CD4-positive, alpha-beta memory T cell (primary cell): Measurements from ENCODE around the gene ALOX15. TPM values are rescaled to one million over a fixed set of nuclear protein-coding genes. Genes with fewer than 3 reads are reported as not detected.

Experiments
- CTCF ChIA-PET: fragments of 350-600 bp; sonication (Branson Sonifier 250); formaldehyde crosslinking; loops from one replicate; lab custom pipeline; 2021; ENCODE audit warnings: inconsistent platforms; ENCODE audit not compliant: partially characterized antibody; lab: Charles Lee
- POLR2A ChIA-PET: fragments of 350-600 bp; sonication (Branson Sonifier 250); formaldehyde crosslinking; loops from one replicate; lab custom pipeline; 2021; ENCODE audit not compliant: partially characterized antibody; lab: Charles Lee
- DNase-seq, 5 donors: peaks; one replicate each; pipeline versions ENCODE4 v3.0.0 to v3.0.0-alpha.2; 2020 to 2022; ENCODE audit warnings: mixed read lengths in 1 of 5
- H3K27ac ChIP-seq: one replicate; pipeline ENCODE4 v1.7.0; 2013; ENCODE audit warnings: low read depth, low read length
- H3K27me3 ChIP-seq: 2 replicates; pipeline ENCODE4 v1.7.0; 2013; ENCODE audit warnings: mild to moderate bottlenecking, low read length, moderate library complexity; ENCODE audit not compliant: insufficient read depth
- H3K36me3 ChIP-seq: 2 replicates; pipeline ENCODE4 v1.7.0; 2013; ENCODE audit warnings: mild to moderate bottlenecking, low read length, moderate library complexity; ENCODE audit not compliant: insufficient read depth
- H3K4me1 ChIP-seq: 2 replicates; pipeline ENCODE4 v1.7.0; 2013; ENCODE audit warnings: mild to moderate bottlenecking, low read length, moderate library complexity; ENCODE audit not compliant: insufficient read depth
- H3K4me3 ChIP-seq, 2 donors: one replicate each; pipeline ENCODE4 v1.7.0; 2013; ENCODE audit warnings: low read length in 2 of 2, mild to moderate bottlenecking in 1 of 2
- H3K9me3 ChIP-seq, 2 donors: one replicate each; pipeline ENCODE4 v1.7.0; 2013; ENCODE audit warnings: low read length in 2 of 2, control low read depth in 1 of 2; ENCODE audit not compliant: control insufficient read depth in 1 of 2
- H3K27ac Mint-ChIP-seq, 7 donors: one replicate each; pipeline ENCODE4 v1.8.0; 2020 to 2021; ENCODE audit warnings: mixed read lengths in 7 of 7, mild to moderate bottlenecking in 6 of 7, inconsistent platforms in 3 of 7, moderate library complexity in 3 of 7
- H3K27me3 Mint-ChIP-seq, 2 donors: one replicate each; pipeline ENCODE4 v1.8.0; 2020 to 2021; ENCODE audit warnings: mixed read lengths in 2 of 2
- H3K36me3 Mint-ChIP-seq, 2 donors: one replicate each; pipeline ENCODE4 v1.8.0; 2020 to 2021; ENCODE audit warnings: mixed read lengths in 2 of 2, inconsistent platforms in 1 of 2, mild to moderate bottlenecking in 1 of 2
- H3K4me1 Mint-ChIP-seq, 4 donors: one replicate each; pipeline ENCODE4 v1.8.0; 2020 to 2021; ENCODE audit warnings: mixed read lengths in 4 of 4, mild to moderate bottlenecking in 1 of 4
- H3K4me3 Mint-ChIP-seq, 8 donors: one replicate each; pipeline ENCODE4 v1.8.0; 2020 to 2021; ENCODE audit warnings: mixed read lengths in 8 of 8, mild to moderate bottlenecking in 7 of 8, moderate library complexity in 6 of 8, inconsistent platforms in 3 of 8
- H3K9me3 Mint-ChIP-seq, 8 donors: one replicate each; pipeline ENCODE4 v1.8.0; 2020 to 2021; ENCODE audit warnings: mixed read lengths in 8 of 8, mild to moderate bottlenecking in 5 of 8, inconsistent platforms in 3 of 8, moderate library complexity in 1 of 8
- intact Hi-C: fragments of 100-400 bp; cut with micrococcal nuclease; formaldehyde crosslinking; loops from one replicate; pipeline ENCODE4 v1.15.1; 2023
- polyA plus RNA-seq, 2 donors: library from polyadenylated mRNA; unstranded; fragments of 300-500 nt; fragmentation: Illumina TruSeq; gene quantifications; one replicate each; pipeline ENCODE4 v1.2.3, GENCODE V29; 2021
- total RNA-seq, 2 experiments: library from RNA; stranded (reverse); gene quantifications; one replicate each; pipeline ENCODE4 v1.2.3, GENCODE V29; 2021

Gene ALOX15
- total and polyA plus RNA-seq, 4 experiments from 2014 or later, result 0.49 TPM; not detected in 3

GRCh38 chr17:4667166-4667565 lies 25.7 kb upstream of the ALOX15 start:
- Histone ChIP-seq H3K36me3 (peaks cover 14% of the 10 kb centered on the region), H3K27ac (no peak overlapping the region), H3K9me3 (no peaks in the 10 kb centered on the region), H3K4me1 (no peaks in the 10 kb centered on the region), H3K27me3 (no peaks in the 10 kb centered on the region), H3K4me3 (no peak overlapping the region)
- no peak for DNase-seq
- POLR2A ChIA-PET, result no interaction called here
- CTCF ChIA-PET, result no interaction called here
- Mint-ChIP-seq H3K4me1 (peaks cover 0 to 3% (median under 1%) of the 10 kb centered on the region in 4 donors), H3K36me3 (peaks cover 13 to 17% of the 10 kb centered on the region in 2 donors), H3K9me3 (peaks cover 0 to 3% (median 0%) of the 10 kb centered on the region in 8 donors), H3K27ac (peak overlapping the region in 1 of 7 donors; percentile 11), H3K27me3 (no peaks in the 10 kb centered on the region), H3K4me3 (no peak overlapping the region)
- intact Hi-C loops, result no loop called here

- Mint-ChIP-seq H3K4me3 (no peak overlapping the region), H3K4me1 (peaks cover 0 to 4% (median under 1%) of the 10 kb centered on the region in 4 donors), H3K36me3 (peaks cover 6 to 11% of the 10 kb centered on the region in 2 donors), H3K9me3 (peaks cover 0 to 3% (median 0%) of the 10 kb centered on the region in 8 donors), H3K27me3 (no peaks in the 10 kb centered on the region), H3K27ac (no peak overlapping the region)
- no peaks in the 10 kb centered on the region for H3K9me3 ChIP-seq
- DNase-seq, result no peak
- H3K36me3 ChIP-seq, result peaks cover 6% of the 10 kb centered on the region
- intact Hi-C loops, result no loop called here
- no peak overlapping the region for H3K4me3 ChIP-seq
- H3K27ac ChIP-seq, result no peak overlapping the region
- ChIA-PET POLR2A (no interaction called here), CTCF (no interaction called here)
- no peaks in the 10 kb centered on the region for H3K4me1 ChIP-seq
- no peaks in the 10 kb centered on the region for H3K27me3 ChIP-seq
Observed at GRCh38 chr17:4666296-4666695, 24.8 kb upstream of the ALOX15 start.

- Histone ChIP-seq H3K27ac (no peak overlapping the region), H3K36me3 (no peaks in the 10 kb centered on the region), H3K9me3 (no peaks in the 10 kb centered on the region), H3K4me1 (no peaks in the 10 kb centered on the region), H3K4me3 (no peak overlapping the region), H3K27me3 (no peaks in the 10 kb centered on the region)
- Mint-ChIP-seq H3K36me3 (peaks cover 0 to 2% of the 10 kb centered on the region in 2 donors), H3K27me3 (no peaks in the 10 kb centered on the region), H3K9me3 (peaks cover 0 to 3% (median 0%) of the 10 kb centered on the region in 8 donors), H3K4me3 (no peak overlapping the region), H3K27ac (no peak overlapping the region), H3K4me1 (peaks cover 0 to 4% (median under 1%) of the 10 kb centered on the region in 4 donors)
- POLR2A ChIA-PET, result no interaction called here
- CTCF ChIA-PET, result no interaction called here
- DNase-seq, result no peak
- intact Hi-C loops, result no loop called here
Observed at GRCh38 chr17:4665027-4665426, 23.5 kb upstream of the ALOX15 start.

GRCh38 chr17:4664230-4664629 lies 22.8 kb upstream of the ALOX15 start:
- Mint-ChIP-seq H3K9me3 (peaks cover 0 to 3% (median 0%) of the 10 kb centered on the region in 8 donors), H3K27ac (no peak overlapping the region), H3K4me3 (no peak overlapping the region), H3K4me1 (peaks cover 0 to 4% (median under 1%) of the 10 kb centered on the region in 4 donors), H3K27me3 (peaks cover 0 to 2% of the 10 kb centered on the region in 2 donors), H3K36me3 (no peaks in the 10 kb centered on the region)
- ChIA-PET CTCF (no interaction called here), POLR2A (no interaction called here)
- H3K4me3 ChIP-seq, result no peak overlapping the region
- no peaks in the 10 kb centered on the region for H3K27me3 ChIP-seq
- intact Hi-C loops, result no loop called here
- H3K36me3 ChIP-seq, result no peaks in the 10 kb centered on the region
- H3K4me1 ChIP-seq, result no peaks in the 10 kb centered on the region
- no peak overlapping the region for H3K27ac ChIP-seq
- no peaks in the 10 kb centered on the region for H3K9me3 ChIP-seq
- DNase-seq, result no peak

- H3K36me3 Mint-ChIP-seq, result no peaks in the 10 kb centered on the region
- peaks cover 2 to 3% of the 10 kb centered on the region in 2 donors for H3K27me3 Mint-ChIP-seq
- H3K27ac Mint-ChIP-seq, result no peak overlapping the region
- ChIA-PET CTCF (no interaction called here), POLR2A (no interaction called here)
- peaks cover 0 to 4% (median under 1%) of the 10 kb centered on the region in 4 donors for H3K4me1 Mint-ChIP-seq
- Histone ChIP-seq H3K4me3 (no peak overlapping the region), H3K36me3 (no peaks in the 10 kb centered on the region), H3K4me1 (no peaks in the 10 kb centered on the region), H3K9me3 (no peaks in the 10 kb centered on the region), H3K27me3 (no peaks in the 10 kb centered on the region), H3K27ac (no peak overlapping the region)
- peaks cover 0 to 5% (median 0%) of the 10 kb centered on the region in 8 donors for H3K9me3 Mint-ChIP-seq
- no peak for DNase-seq
- intact Hi-C loops, result no loop called here
- no peak overlapping the region for H3K4me3 Mint-ChIP-seq
Observed at GRCh38 chr17:4663711-4664110, 22.2 kb upstream of the ALOX15 start.

GRCh38 chr17:4658478-4659305 lies 17.2 kb upstream of the ALOX15 start:
- Histone ChIP-seq H3K36me3 (no peaks in the 10 kb centered on the region), H3K27ac (no peak overlapping the region), H3K4me1 (no peaks in the 10 kb centered on the region), H3K27me3 (no peaks in the 10 kb centered on the region), H3K9me3 (no peaks in the 10 kb centered on the region), H3K4me3 (no peak overlapping the region)
- CTCF ChIA-PET, result no interaction called here
- POLR2A ChIA-PET, result no interaction called here
- Mint-ChIP-seq H3K4me3 (no peak overlapping the region), H3K27ac (no peak overlapping the region), H3K4me1 (peaks cover 0 to 4% (median under 1%) of the 10 kb centered on the region in 4 donors), H3K27me3 (peaks cover 7 to 9% of the 10 kb centered on the region in 2 donors), H3K36me3 (no peaks in the 10 kb centered on the region), H3K9me3 (peaks cover 0 to 8% (median 0%) of the 10 kb centered on the region in 8 donors)
- intact Hi-C loops, result no loop called here
- no peak for DNase-seq

- no peak overlapping the region for H3K27ac Mint-ChIP-seq
- Histone ChIP-seq H3K27me3 (no peaks in the 10 kb centered on the region), H3K9me3 (no peaks in the 10 kb centered on the region), H3K4me1 (no peaks in the 10 kb centered on the region), H3K4me3 (no peak overlapping the region), H3K36me3 (no peaks in the 10 kb centered on the region), H3K27ac (no peak overlapping the region)
- H3K4me3 Mint-ChIP-seq, result no peak overlapping the region
- peaks cover 0 to 4% (median under 1%) of the 10 kb centered on the region in 4 donors for H3K4me1 Mint-ChIP-seq
- CTCF ChIA-PET, result no interaction called here
- DNase-seq, result no peak
- H3K9me3 Mint-ChIP-seq, result peaks cover 0 to 8% (median 0%) of the 10 kb centered on the region in 8 donors
- intact Hi-C loops, result no loop called here
- H3K36me3 Mint-ChIP-seq, result no peaks in the 10 kb centered on the region
- POLR2A ChIA-PET, result no interaction called here
- H3K27me3 Mint-ChIP-seq, result peaks cover 7 to 9% of the 10 kb centered on the region in 2 donors
Observed at GRCh38 chr17:4657678-4658077, 16.2 kb upstream of the ALOX15 start.
